ENCODE data around the gene ERVFRD-1. TPM values are rescaled to one million over a fixed set of nuclear protein-coding genes. Genes with fewer than 3 reads are reported as not detected.

Gene ERVFRD-1
- total RNA-seq, 4 donors from 2014 or later, result 0.76 TPM; not detected in 3

GRCh38 chr6:11143394-11144371 is 32.2 kb upstream of the ERVFRD-1 start:
- WGBS, 2 donors, result 31 to 54% methylated on average over 10 of the region's 10 CpGs

GRCh38 chr6:11142296-11143027 is 30.9 kb upstream of the ERVFRD-1 start:
- Histone ChIP-seq H3K4me1 (peaks cover 4 to 30% (median 7%) of the 10 kb centered on the region in 3 donors), H3K36me3 (no peaks in the 10 kb centered on the region), H3K9me3 (no peaks in the 10 kb centered on the region), H3K27ac (no peak overlapping the region), H3K4me3 (no peak overlapping the region), H3K27me3 (no peaks in the 10 kb centered on the region)
- intact Hi-C loops (cut with DNase I), result loop anchor here (5.0 kb wide), 1 partner anchor 355 kb away; no protein-coding TSS in a partner anchor
- TF ChIP-seq, protein P1, sequence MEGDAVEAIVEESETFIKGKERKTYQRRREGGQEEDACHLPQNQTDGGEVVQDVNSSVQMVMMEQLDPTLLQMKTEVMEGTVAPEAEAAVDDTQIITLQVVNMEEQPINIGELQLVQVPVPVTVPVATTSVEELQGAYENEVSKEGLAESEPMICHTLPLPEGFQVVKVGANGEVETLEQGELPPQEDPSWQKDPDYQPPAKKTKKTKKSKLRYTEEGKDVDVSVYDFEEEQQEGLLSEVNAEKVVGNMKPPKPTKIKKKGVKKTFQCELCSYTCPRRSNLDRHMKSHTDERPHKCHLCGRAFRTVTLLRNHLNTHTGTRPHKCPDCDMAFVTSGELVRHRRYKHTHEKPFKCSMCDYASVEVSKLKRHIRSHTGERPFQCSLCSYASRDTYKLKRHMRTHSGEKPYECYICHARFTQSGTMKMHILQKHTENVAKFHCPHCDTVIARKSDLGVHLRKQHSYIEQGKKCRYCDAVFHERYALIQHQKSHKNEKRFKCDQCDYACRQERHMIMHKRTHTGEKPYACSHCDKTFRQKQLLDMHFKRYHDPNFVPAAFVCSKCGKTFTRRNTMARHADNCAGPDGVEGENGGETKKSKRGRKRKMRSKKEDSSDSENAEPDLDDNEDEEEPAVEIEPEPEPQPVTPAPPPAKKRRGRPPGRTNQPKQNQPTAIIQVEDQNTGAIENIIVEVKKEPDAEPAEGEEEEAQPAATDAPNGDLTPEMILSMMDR (IDR thresholded peaks at IDR 0.05), result no peak
- TF ChIP-seq POLR2A (IDR thresholded peaks at IDR 0.05), result no peak
- WGBS, 2 donors, result 91 to 92% methylated on average over 5 to 8 of the region's 8 CpGs
- DNase-seq, result no peak

More at GRCh38 chr6:11143394-11144371, 32.2 kb upstream of the ERVFRD-1 start:
- Histone ChIP-seq H3K27me3 (no peaks in the 10 kb centered on the region), H3K36me3 (no peaks in the 10 kb centered on the region), H3K4me3 (no peak overlapping the region), H3K27ac (peak overlapping the region; percentile 33 to 71 (median 60)), H3K9me3 (no peaks in the 10 kb centered on the region), H3K4me1 (peaks cover 4 to 25% (median 7%) of the 10 kb centered on the region in 3 donors)
- TF ChIP-seq POLR2A (IDR thresholded peaks at IDR 0.05), result no peak
- TF ChIP-seq, protein P1 (IDR thresholded peaks at IDR 0.05), result no peak
- peak; percentile 8 for DNase-seq
- intact Hi-C loops (cut with DNase I), result loop anchor here (5.0 kb wide), 1 partner anchor 354 kb away; no protein-coding TSS in a partner anchor

DNA sequence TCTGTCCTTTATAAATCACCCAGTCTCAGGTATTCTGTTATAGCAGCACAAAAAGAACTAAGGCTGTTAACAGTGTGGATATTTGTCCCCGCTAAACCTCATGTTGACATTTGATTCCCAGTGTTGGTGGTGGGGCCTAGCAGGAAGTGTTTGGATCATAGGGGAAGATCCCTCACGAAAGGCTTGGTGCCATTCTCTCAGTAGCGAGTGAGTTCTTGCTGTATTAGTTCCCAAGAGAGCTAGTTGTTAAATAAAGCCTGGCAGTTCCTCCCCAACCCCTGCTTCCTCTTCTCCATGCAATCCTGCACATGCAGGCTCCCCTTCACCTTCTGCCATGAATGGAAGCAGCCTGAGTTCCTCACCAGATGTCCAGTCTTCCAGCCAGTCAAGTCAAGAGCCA is 29.8 kb upstream of the ERVFRD-1 start:
- Histone ChIP-seq H3K27ac (no peak overlapping the region), H3K36me3 (peaks cover 0 to 3% (median 0%) of the 10 kb centered on the region in 3 donors), H3K27me3 (no peaks in the 10 kb centered on the region), H3K4me1 (peaks cover 4 to 30% (median 7%) of the 10 kb centered on the region in 3 donors), H3K4me3 (no peak overlapping the region), H3K9me3 (no peaks in the 10 kb centered on the region)
- TF ChIP-seq POLR2A (IDR thresholded peaks at IDR 0.05), result no peak
- TF ChIP-seq, protein P1 (IDR thresholded peaks at IDR 0.05), result no peak
- DNase-seq, result no peak
- intact Hi-C loops (cut with DNase I), result loop anchor here (5.0 kb wide), 1 partner anchor 356 kb away; no protein-coding TSS in a partner anchor
- WGBS, 2 donors, result 82 to 84% methylated on average over 3 of the region's 3 CpGs

- intact Hi-C loops (cut with DNase I), result loop anchor here (5.0 kb wide), 1 partner anchor 357 kb away; no protein-coding TSS in a partner anchor
- H3K27me3 ChIP-seq, result no peaks in the 10 kb centered on the region
- no peak overlapping the region for H3K4me3 ChIP-seq
- no peaks in the 10 kb centered on the region for H3K9me3 ChIP-seq
- H3K4me1 ChIP-seq, result peaks cover 4 to 30% (median 7%) of the 10 kb centered on the region in 3 donors
- no peak for TF ChIP-seq POLR2A (IDR thresholded peaks at IDR 0.05)
- TF ChIP-seq, protein P1 (IDR thresholded peaks at IDR 0.05), result no peak
- H3K27ac ChIP-seq, result no peak overlapping the region
- WGBS, 2 donors, result 73 to 78% methylated on average over 3 of the region's 3 CpGs
- H3K36me3 ChIP-seq, result peaks cover 0 to 14% (median 7%) of the 10 kb centered on the region in 3 donors
- no peak for DNase-seq
These were observed 28.5 kb upstream of the ERVFRD-1 start for GRCh38 chr6:11140056-11140455.
